ENCODE data around the gene PDAP1. TPM values are rescaled to one million over a fixed set of nuclear protein-coding genes. Genes with fewer than 3 reads are reported as not detected.

Gene PDAP1
- total and polyA plus RNA-seq, 2 of the 13 experiments (the other 11 are each of a cell fraction or from before 2014, with no cell fraction given), result 13.0 to 100 TPM

DNA sequence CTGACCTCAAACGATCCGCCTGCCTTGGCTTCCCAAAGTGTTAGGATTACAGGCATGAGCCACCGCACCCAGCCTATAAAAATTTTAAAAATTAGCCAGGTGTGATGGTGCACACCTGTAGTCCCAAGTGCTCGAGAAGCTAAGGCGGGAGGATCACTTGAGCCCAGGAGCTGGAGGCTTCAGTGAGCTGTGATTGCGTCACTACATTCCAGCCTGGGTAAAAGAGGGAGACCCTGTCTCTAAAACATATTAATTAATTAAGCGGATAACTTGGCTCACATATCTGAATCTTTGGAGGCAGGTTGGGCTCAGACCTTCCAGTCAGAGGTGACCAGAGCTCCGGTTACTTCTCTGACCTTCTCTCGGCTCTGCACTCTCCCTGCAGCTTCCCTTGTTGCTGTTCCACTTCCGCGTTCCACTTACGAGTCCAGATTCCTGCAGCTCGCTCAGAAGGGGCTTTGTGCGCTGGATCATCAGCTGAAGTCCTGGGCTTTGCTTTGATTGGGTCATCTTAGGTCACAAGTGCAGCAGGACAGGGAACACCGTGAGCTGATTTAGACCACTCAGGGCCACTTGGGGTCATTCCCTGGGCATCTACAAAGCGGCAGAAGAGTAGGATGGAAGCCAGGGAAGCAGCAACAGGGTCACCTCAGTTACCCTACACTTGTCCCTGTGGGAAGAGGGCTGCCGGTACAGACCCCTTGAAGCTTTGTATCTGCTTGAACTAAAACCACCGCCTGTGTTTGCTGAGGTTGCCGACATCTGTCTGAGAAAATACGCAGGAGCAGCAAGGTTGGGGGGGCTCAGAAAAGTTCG, 35.9 kb downstream of the PDAP1 start (continued):
- TF ChIP-seq, protein P1, sequence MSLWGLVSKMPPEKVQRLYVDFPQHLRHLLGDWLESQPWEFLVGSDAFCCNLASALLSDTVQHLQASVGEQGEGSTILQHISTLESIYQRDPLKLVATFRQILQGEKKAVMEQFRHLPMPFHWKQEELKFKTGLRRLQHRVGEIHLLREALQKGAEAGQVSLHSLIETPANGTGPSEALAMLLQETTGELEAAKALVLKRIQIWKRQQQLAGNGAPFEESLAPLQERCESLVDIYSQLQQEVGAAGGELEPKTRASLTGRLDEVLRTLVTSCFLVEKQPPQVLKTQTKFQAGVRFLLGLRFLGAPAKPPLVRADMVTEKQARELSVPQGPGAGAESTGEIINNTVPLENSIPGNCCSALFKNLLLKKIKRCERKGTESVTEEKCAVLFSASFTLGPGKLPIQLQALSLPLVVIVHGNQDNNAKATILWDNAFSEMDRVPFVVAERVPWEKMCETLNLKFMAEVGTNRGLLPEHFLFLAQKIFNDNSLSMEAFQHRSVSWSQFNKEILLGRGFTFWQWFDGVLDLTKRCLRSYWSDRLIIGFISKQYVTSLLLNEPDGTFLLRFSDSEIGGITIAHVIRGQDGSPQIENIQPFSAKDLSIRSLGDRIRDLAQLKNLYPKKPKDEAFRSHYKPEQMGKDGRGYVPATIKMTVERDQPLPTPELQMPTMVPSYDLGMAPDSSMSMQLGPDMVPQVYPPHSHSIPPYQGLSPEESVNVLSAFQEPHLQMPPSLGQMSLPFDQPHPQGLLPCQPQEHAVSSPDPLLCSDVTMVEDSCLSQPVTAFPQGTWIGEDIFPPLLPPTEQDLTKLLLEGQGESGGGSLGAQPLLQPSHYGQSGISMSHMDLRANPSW (CRISPR knock-in tag; IDR thresholded peaks at IDR 0.05; ENCODE audit: borderline replicate concordance), result 0 out of 2 replicates have a peak, but pooled peaks have one; percentile 56
- TF ChIP-seq ZSCAN20 (CRISPR knock-in tag; IDR thresholded peaks at IDR 0.05; ENCODE audit: borderline replicate concordance) (no peak), HNF4A (CRISPR knock-in tag; IDR thresholded peaks at IDR 0.05) (peak; percentile 90), CENPT (CRISPR knock-in tag; IDR thresholded peaks at IDR 0.05; ENCODE audit: low read depth) (no peak), NR2F6 (IDR thresholded peaks at IDR 0.05) (peak; percentile 87), NR2F6 (CRISPR knock-in tag; IDR thresholded peaks at IDR 0.05) (peak; percentile 89), ZFX (CRISPR knock-in tag; IDR thresholded peaks at IDR 0.05; ENCODE audit: low read depth) (no peak), ATF7 (IDR thresholded peaks at IDR 0.05) (peak; percentile 72), ATF7 (CRISPR knock-in tag; IDR thresholded peaks at IDR 0.05) (peak; percentile 43), AKAP8 (CRISPR knock-in tag; IDR thresholded peaks at IDR 0.05) (no peak), POLR2AphosphoS5 (IDR thresholded peaks at IDR 0.05; ENCODE audit: low read depth, low read length) (peak; percentile 74), ZNF772 (CRISPR knock-in tag; IDR thresholded peaks at IDR 0.05) (peak; percentile 44; the same call in 1 of the 2 replicates), ZNF44 (CRISPR knock-in tag; IDR thresholded peaks at IDR 0.05) (no peak), ZKSCAN8 (CRISPR knock-in tag; IDR thresholded peaks at IDR 0.05; ENCODE audit: borderline replicate concordance) (peak; percentile 60; the same call in 1 of the 2 replicates), ARID2 (CRISPR knock-in tag; IDR thresholded peaks at IDR 0.05; ENCODE audit: borderline replicate concordance) (0 out of 2 replicates have a peak, but pooled peaks have one; percentile 11), TMF1 (CRISPR knock-in tag; IDR thresholded peaks at IDR 0.05; ENCODE audit: low read depth) (no peak), ZNF724P (CRISPR knock-in tag; IDR thresholded peaks at IDR 0.05; ENCODE audit: borderline replicate concordance) (no peak), ZNF589 (CRISPR knock-in tag; conservative IDR thresholded peaks at IDR 0.05) (peak; percentile 47; the same call in 1 of the 2 replicates), CHD4 (IDR thresholded peaks at IDR 0.05; ENCODE audit: borderline replicate concordance, low read length) (no peak)
- TF ChIP-seq, protein P2, sequence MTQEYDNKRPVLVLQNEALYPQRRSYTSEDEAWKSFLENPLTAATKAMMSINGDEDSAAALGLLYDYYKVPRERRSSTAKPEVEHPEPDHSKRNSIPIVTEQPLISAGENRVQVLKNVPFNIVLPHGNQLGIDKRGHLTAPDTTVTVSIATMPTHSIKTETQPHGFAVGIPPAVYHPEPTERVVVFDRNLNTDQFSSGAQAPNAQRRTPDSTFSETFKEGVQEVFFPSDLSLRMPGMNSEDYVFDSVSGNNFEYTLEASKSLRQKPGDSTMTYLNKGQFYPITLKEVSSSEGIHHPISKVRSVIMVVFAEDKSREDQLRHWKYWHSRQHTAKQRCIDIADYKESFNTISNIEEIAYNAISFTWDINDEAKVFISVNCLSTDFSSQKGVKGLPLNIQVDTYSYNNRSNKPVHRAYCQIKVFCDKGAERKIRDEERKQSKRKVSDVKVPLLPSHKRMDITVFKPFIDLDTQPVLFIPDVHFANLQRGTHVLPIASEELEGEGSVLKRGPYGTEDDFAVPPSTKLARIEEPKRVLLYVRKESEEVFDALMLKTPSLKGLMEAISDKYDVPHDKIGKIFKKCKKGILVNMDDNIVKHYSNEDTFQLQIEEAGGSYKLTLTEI (CRISPR knock-in tag; conservative IDR thresholded peaks at IDR 0.05), result no peak
- TF ChIP-seq, protein P3, sequence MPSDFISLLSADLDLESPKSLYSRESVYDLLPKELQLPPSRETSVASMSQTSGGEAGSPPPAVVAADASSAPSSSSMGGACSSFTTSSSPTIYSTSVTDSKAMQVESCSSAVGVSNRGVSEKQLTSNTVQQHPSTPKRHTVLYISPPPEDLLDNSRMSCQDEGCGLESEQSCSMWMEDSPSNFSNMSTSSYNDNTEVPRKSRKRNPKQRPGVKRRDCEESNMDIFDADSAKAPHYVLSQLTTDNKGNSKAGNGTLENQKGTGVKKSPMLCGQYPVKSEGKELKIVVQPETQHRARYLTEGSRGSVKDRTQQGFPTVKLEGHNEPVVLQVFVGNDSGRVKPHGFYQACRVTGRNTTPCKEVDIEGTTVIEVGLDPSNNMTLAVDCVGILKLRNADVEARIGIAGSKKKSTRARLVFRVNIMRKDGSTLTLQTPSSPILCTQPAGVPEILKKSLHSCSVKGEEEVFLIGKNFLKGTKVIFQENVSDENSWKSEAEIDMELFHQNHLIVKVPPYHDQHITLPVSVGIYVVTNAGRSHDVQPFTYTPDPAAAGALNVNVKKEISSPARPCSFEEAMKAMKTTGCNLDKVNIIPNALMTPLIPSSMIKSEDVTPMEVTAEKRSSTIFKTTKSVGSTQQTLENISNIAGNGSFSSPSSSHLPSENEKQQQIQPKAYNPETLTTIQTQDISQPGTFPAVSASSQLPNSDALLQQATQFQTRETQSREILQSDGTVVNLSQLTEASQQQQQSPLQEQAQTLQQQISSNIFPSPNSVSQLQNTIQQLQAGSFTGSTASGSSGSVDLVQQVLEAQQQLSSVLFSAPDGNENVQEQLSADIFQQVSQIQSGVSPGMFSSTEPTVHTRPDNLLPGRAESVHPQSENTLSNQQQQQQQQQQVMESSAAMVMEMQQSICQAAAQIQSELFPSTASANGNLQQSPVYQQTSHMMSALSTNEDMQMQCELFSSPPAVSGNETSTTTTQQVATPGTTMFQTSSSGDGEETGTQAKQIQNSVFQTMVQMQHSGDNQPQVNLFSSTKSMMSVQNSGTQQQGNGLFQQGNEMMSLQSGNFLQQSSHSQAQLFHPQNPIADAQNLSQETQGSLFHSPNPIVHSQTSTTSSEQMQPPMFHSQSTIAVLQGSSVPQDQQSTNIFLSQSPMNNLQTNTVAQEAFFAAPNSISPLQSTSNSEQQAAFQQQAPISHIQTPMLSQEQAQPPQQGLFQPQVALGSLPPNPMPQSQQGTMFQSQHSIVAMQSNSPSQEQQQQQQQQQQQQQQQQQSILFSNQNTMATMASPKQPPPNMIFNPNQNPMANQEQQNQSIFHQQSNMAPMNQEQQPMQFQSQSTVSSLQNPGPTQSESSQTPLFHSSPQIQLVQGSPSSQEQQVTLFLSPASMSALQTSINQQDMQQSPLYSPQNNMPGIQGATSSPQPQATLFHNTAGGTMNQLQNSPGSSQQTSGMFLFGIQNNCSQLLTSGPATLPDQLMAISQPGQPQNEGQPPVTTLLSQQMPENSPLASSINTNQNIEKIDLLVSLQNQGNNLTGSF (CRISPR knock-in tag; IDR thresholded peaks at IDR 0.05), result no peak
